NCI-H2107 treated with DMSO at 0.1 percent for 48 hours (cell line): Measurements from ENCODE around the gene ALG12.

Experiments
- DNase-seq: peaks from one replicate; lab custom pipeline; 2025; ENCODE audit not compliant: unreplicated experiment; lab: John Stamatoyannopoulos, UW

Gene ALG12

DNA sequence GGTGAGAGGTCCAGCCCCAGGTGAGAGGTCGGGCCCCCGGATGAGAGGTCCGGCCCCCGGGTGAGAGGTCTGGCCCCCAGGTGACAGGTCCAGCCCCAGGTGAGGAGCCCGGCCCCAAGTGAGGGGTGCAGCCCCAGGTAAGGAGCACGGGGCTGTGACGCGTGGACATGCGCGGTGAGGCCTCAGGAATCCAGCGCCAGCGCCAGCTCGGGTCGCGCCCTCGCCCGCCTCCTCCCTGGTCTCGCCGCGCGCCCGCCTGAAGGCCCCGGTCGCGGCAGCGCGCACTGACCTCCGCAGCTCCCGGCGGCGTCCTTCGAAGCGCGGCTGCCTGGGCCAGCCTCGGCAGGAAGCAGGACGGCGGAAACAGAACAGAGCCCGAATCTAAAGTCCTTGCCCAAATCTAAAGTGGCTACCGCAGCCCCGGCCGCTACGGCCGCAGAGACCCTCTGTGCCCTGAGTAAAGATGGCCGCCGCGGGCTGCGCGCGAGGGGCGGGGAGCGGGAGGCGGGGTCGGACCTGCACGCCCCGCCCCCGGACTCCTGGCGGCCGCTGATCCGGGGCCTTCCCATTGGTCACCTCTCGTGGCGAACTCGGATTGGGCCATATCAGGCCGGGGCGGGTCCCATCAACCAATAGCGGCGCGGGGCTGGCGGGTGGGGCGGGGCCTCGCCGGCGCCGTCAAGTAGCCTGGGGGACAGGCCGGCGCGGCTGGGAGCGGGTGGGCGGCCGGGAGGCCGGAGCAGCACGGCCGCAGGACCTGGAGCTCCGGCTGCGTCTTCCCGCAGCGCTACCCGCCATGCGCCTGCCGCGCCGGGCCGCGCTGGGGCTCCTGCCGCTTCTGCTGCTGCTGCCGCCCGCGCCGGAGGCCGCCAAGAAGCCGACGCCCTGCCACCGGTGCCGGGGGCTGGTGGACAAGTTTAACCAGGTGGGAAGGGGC lies at the start of gene ALG12, which contains the start of gene CRELD2:
Gene ALG12 (minus strand): TSS at position 465 of the 937 bp plus-strand sequence. CDS start 4,673 bp downstream, outside the sequence.
Gene CRELD2 (plus strand): TSS at position 661 of the 937 bp plus-strand sequence. CDS start 136 bp downstream, at position 797.
- peak; percentile 49 for DNase-seq

DNA sequence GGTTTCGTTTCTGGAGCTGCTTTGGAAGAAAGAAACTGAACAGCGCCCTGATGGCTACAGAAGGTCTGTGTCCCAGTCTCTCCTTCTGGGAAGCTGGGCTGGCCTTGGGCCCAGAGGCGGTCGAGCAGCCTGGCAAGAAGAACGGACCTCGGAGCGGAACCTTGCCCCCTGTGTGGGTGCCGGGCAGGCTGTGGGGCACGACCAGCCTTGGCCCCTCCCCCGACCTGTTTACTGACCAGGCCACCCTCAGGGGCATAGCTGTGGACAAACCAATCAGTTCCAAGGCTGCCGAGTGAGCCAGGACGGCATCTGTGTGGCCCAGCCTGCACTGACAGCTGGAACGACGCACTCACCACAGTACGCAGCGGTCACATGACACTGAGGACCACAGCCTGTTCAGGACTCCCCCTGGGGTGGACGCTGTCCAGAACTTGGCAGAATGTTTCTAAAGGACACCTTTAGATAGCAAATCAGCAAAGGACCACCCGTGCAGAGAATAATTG lies 49.5 kb upstream of the ALG12 start:
- no peak for DNase-seq

DNA sequence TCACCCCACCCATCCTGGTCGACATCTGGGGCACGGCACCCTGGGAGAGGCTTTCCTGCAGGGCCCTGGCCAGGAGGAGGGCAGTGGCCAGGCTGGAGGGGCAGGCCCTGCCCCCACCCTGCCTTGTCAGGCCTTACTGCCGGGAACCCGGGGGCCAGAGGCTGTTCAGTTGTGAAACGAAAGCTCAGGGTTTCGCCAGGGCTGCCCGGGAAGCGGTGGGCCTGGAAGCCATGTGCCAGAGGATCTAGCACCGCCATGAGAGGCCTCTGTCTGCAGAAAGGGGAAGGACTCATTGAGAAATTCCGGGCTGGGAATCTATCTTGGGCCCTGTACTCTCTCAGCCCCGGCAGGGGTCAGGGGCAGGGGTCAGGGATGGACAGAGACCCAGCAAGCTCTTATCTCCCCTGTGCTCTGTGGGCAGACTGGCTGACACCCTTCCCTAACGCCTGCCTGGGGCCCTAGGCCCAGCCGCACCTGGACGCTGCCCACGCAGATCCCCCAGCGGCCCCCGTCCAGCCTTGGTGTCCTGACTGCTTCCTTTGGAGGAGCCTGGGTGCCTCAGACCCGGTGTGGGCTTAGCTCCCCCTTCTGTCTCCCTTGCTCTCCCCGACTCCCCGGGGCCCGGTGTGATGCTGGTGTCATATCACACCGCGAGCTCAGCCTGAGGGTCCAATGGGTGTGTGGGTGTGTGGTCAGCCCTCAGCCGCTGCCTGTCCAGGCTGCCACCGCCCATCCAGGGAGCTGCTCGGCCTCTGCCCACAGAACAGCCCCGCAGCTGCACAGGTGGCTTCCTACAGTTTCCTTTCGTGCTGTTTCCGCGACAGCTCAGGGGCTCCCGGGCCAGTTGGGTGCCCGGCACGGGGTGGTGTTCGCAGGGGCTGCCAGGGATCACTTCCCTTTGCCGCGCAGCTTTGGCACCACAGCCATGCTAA lies 48.8 kb upstream of the ALG12 start:
- no peak for DNase-seq

DNA sequence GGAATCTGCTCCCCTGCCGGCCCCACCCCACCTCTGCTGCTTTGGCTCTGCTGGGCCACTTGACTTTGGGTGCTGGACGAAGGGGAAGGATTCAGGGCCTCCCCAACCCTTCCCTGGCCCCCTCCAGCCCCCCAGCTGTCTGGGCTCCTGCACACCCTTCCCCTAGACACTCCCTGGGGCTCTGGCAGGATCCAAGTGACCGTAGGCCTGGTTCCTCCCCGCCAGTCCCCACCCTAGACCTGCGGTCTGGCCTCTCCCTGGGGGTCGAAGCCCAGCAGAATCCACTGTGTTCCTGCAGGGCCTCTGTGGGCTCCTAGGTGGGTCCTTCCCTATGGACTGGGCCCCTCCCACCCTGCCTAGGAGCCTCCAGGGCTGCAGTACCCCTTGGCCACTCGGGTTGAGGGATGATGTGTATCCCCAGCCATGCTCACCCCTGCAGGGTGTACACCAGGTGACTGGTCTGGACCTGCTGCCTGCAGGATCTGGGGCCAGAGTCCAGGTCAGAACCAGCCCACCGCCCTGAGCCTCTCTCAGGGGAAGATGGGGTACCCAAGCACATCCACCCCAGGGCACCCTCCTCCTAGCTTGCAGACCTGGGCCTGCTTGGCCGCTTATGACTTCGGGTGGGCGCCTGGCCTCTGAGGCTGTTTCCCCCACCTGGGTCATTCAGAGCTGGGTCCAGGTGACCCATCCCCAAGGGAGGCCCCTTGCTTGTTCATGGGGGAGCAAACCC lies 48.0 kb upstream of the ALG12 start:
- DNase-seq = no peak

DNA sequence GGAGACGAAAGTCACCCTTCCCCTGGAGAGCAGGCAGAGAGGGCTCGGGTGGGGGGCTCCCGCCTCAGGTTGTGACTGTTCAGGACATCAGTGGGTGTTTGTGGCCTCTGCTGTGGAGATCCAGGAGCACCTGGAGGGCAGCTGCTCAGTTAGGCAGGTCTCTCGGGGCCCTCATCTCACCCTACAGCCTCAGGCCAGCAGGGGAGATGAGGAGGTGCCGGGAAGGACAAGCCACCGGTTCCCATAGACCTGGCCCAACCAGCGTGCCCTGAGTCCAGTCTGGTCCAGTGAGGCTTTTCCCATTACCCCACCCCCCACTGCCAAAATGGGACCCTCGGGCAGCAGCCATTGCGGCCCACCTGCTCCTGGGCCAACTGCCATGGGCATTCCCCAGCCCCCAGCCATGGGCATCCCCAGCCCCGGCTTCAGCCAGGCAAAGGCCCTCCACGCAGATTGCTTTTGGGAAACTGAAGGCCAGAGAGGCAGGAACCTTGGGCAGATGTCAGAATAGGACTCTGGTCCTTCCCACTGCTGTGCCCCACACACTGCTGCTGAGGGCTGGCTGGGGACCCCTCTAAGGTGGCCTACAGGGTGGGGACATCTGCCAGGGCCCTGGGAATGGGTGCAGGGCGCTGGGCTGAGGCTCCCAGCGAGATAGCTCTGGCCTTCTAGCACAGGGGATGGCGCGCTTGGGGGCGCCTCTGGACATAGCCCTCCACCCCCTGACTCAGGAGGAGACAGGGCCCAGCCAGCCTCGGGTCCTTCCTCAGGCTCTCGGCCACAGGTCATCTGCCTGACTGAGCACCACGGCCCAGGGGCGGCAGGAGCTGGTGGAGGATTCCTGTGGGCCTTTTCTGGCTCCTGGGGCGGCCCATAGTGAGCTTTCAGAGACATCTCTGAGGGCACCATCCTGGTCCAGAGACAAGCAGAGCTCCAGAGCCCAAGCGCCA lies 47.1 kb upstream of the ALG12 start:
- DNase-seq = no peak

DNA sequence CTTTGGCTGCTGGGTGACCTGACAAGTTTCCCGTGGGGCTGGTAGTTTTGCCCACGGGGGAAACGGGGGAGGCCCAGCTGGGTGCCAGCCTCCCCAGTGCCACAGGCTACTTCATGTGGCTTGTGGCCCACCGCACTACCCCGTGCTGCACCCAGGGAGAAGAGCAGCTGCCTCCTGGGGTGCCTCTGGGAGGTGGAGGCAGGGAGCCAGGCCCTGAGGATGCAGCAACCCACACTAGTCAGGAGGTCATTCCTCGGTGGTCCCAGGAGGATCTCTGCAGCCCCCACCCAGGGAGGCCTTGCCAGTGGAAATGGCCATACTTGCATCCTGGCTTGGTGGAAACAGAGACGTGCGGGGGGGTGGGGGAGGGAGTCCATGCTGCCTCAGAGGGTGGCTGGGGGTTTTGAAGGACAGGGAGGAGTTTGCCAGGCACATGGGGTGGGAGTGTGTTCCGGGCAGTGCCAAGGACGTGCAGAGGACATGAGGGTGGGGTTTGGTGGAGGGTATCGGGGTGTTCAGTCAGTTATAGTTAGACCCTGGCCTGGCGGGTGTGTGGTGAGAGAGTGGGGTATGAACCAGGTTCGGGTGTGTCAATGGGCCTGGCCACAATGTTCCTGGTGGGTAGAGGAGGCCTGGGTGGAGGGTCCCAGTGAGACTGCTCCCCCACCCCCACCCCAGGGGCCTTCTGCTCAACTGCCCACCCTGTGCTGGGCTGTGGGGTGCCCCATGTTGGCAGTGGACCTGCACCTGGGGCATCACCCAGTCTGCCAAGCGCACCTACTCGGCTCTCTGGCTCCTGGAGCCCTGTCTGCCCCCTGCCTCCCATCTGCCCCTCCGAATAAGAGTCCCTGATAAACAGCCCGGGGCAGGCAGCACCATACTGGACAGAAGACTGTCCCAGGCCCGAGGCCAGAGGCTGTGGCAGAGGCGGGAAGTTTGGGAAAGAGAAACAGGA lies 46.2 kb upstream of the ALG12 start:
- no peak for DNase-seq

DNA sequence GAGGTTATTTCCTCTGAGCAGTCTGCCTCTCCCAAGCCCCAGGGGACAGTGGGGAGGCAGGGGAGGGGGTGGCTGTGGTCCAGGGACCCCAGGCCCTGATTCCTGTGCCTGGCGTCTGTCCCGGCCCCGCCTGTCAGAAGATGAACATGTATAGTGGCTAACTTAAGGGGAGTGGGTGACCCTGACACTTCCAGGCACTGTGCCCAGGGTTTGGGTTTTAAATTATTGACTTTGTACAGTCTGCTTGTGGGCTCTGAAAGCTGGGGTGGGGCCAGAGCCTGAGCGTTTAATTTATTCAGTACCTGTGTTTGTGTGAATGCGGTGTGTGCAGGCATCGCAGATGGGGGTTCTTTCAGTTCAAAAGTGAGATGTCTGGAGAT lies 45.4 kb upstream of the ALG12 start:
- DNase-seq = no peak

DNA sequence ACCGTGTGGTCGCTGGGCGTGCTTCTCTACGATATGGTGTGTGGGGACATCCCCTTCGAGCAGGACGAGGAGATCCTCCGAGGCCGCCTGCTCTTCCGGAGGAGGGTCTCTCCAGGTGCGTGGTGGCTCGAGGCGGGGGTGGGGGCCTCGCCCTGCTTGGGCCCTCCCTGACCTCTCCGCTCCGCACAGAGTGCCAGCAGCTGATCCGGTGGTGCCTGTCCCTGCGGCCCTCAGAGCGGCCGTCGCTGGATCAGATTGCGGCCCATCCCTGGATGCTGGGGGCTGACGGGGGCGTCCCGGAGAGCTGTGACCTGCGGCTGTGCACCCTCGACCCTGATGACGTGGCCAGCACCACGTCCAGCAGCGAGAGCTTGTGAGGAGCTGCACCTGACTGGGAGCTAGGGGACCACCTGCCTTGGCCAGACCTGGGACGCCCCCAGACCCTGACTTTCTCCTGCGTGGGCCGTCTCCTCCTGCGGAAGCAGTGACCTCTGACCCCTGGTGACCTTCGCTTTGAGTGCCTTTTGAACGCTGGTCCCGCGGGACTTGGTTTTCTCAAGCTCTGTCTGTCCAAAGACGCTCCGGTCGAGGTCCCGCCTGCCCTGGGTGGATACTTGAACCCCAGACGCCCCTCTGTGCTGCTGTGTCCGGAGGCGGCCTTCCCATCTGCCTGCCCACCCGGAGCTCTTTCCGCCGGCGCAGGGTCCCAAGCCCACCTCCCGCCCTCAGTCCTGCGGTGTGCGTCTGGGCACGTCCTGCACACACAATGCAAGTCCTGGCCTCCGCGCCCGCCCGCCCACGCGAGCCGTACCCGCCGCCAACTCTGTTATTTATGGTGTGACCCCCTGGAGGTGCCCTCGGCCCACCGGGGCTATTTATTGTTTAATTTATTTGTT lies 44.8 kb upstream of the ALG12 start:
- DNase-seq = no peak

DNA sequence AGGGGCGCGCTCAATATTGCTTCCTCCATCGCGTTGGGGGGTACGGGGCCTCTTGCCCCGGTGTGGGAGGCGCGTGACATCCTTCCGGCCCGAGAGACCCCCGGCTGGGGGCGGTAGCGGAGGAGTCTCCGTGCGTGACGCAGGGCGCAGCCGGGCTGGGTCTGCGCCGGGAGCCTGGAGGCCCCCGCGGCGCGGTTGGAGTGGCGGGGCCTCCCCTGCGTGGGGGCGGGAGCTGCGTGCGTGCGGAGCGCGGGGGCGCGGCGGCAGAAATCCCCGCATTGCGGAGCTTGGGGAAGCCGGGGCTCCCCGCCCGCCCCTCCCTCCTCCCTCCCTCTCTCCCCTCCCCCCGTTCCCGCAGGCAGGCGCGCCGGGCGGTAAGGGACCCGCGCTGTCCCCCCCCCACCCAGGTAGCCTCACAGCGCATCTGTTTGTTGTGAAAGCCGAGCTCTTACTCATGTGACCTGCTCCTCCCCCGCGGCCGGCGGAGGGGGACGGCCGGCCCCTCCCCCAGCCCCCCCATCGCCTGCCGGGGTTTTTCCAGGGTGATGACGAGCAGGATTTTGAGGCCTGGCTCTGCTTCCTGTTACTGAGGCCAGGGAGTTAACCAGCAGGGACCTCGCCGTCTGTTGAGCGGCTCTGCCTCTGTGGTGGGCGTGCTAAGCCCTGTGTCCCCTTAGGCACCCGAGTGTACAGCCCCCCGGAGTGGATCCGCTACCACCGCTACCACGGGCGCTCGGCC lies 43.9 kb upstream of the ALG12 start:
- DNase-seq = peak; percentile 68

DNA sequence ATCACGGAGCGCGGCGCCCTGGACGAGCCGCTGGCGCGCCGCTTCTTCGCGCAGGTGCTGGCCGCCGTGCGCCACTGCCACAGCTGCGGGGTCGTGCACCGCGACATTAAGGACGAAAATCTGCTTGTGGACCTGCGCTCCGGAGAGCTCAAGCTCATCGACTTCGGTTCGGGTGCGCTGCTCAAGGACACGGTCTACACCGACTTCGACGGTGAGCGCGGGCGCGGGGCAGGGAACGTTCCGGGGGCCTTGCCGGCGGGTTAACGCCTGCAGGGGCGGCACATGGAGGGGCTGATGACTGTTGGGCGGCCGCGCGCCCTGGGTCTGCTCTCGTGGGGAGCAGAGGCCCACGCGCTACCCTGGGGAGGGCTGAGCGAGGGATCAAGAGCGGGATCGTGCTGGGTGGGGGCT lies 43.4 kb upstream of the ALG12 start:
- no peak for DNase-seq

DNA sequence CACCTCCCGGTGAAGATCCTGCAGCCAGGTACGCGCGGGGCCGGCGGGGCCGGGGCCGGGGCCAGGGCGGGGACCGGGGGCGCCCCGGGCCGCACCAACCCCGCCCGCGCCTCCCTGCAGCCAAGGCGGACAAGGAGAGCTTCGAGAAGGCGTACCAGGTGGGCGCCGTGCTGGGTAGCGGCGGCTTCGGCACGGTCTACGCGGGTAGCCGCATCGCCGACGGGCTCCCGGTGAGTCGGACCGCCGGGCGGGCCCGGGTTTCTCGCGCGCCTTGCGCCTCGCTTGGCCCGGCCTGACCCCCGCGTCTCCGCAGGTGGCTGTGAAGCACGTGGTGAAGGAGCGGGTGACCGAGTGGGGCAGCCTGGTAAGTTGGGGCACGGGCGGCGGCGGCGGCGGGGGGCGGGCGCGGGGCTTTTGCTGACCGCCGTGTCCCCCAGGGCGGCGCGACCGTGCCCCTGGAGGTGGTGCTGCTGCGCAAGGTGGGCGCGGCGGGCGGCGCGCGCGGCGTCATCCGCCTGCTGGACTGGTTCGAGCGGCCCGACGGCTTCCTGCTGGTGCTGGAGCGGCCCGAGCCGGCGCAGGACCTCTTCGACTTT lies 42.9 kb upstream of the ALG12 start:
- no peak for DNase-seq

DNA sequence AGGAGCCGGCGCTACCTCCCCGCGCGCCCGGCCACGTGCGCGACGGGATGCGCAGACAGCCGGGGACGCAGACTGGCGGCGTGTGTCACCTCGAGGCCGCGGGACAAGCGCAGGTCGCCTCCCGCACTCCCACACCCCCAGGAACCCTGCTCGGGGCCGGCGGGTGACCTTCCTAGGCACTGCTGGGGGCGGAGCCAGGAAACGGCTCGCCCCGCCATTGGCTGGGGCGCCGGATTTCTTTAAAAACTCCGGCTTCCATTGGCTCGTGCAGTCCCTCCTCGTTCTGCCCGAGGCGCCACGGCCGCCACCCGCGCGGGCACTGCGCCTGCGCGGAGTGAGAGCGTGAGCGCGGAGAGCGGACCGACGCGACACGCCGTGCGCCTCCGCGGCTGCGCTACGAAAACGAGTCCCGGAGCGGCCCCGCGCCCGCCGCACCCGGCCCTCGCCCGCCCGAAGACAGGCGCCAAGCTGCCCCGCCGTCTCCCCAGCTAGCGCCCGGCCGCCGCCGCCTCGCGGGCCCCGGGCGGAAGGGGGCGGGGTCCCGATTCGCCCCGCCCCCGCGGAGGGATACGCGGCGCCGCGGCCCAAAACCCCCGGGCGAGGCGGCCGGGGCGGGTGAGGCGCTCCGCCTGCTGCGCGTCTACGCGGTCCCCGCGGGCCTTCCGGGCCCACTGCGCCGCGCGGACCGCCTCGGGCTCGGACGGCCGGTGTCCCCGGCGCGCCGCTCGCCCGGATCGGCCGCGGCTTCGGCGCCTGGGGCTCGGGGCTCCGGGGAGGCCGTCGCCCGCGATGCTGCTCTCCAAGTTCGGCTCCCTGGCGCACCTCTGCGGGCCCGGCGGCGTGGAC lies 42.1 kb upstream of the ALG12 start, which contains the start of gene PIM3:
Gene PIM3 (plus strand): TSS at position 614 of the 846 bp plus-strand sequence. CDS start 176 bp downstream, at position 790.
- DNase-seq = peak; percentile 38

DNA sequence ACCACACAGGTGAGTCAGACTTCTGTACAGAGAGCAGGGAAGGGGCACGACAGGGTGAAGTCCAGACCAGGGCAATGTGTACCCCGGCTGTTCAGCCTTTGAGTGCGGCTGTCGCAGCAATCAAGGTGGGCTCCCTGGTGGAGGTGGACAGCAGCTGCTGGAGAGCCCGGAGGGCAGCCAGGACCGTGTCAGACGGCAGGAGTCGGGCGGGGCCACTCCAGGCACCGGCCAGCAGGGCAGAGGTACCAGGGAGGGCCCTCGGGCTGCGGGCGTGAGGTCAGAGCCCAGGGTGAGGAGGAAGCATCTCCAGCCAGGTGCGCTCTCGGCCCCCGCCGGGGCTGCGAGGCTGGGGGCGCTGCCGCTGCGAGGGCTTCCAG lies 41.5 kb upstream of the ALG12 start:
- no peak for DNase-seq

DNA sequence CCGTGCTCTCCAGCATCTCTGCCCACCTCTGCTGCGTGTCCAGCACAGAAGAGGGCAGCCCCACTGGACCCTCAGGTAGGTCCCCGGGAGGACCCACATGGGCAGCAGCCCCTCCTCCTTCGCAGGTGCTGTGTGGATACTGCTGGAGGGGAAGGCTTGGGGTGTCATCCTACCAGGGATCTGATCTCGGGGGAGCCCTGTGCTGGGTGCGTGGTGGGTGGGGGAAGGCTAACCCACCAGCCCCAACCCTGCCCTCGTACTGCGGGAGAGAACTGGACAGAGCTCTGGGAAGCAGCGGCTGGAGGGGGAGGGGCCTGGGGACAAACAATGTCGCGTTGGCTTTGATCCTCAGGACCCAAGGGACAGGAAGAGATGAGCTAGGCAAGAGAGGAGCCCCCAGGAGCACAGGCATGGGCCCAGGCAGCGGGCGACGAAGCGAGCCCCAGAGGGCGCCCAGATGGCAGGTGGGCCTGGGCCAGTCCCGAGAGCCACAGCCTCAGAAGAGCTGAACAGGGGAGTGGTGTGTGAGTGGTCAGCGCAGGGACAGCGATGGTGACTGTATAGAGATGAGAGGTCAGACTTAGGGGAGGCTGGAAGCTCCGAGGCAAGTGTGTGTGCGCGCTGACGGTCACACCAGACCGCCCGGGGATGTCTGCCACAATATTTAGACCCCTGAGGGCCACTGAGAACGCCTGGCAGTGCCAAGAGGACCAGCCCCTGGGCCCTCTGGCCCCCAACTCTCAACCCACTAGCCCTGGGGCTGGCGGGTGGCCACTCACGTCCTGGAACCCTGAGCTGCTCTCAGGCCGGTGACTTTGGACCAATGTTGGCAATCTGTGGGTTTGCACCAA lies 40.9 kb upstream of the ALG12 start:
- no peak for DNase-seq
